Aorta (tissue), 5 donors: ENCODE measurements around the gene MYO6. TPM values are rescaled to one million over a fixed set of nuclear protein-coding genes. Genes with fewer than 3 reads are reported as not detected.

ENCODE experiments used
- ATAC-seq: fragments of 200-7000 bp; cut with Tn5 transposase; one replicate; pipeline ENCODE4 v1.9.1; 2022; ENCODE audit warnings: moderate library complexity; ENCODE audit not compliant: low FRiP score
- DNase-seq, 2 donors: peaks; one replicate each; pipeline ENCODE4 v3.0.0-alpha.2; 2020
- H3K27ac ChIP-seq, 2 donors: one replicate each; pipeline ENCODE4 v1.5.1; 2013; ENCODE audit warnings: low read length in 2 of 2, mild to moderate bottlenecking in 2 of 2, moderate library complexity in 2 of 2, control low read depth in 1 of 2, inconsistent platforms in 1 of 2, low read depth in 1 of 2
- H3K27me3 ChIP-seq, 2 donors: one replicate each; pipeline ENCODE4 v1.6.1; 2013; ENCODE audit warnings: control low read depth in 1 of 2, low read length in 1 of 2, mild to moderate bottlenecking in 1 of 2, moderate library complexity in 1 of 2; ENCODE audit not compliant: insufficient read depth in 2 of 2, control insufficient read depth in 1 of 2
- H3K36me3 ChIP-seq, 2 donors: one replicate each; pipeline ENCODE4 v1.6.1; 2013; ENCODE audit warnings: control low read depth in 1 of 2, low read length in 1 of 2, mild to moderate bottlenecking in 1 of 2; ENCODE audit not compliant: insufficient read depth in 2 of 2, control insufficient read depth in 1 of 2
- H3K4me1 ChIP-seq, 2 donors: one replicate each; pipeline ENCODE4 v1.6.1; 2013; ENCODE audit warnings: low read length in 2 of 2, control low read depth in 1 of 2, mild to moderate bottlenecking in 1 of 2, moderate library complexity in 1 of 2; ENCODE audit not compliant: insufficient read depth in 2 of 2, control insufficient read depth in 1 of 2
- H3K4me3 ChIP-seq, 2 donors: one replicate each; pipeline ENCODE4 v1.5.1; 2013; ENCODE audit warnings: low read length in 2 of 2, control low read depth in 1 of 2, mild to moderate bottlenecking in 1 of 2
- H3K9me3 ChIP-seq: one replicate; pipeline ENCODE4 v1.6.1; 2013; ENCODE audit warnings: mild to moderate bottlenecking, low read length; ENCODE audit not compliant: control insufficient read depth
- WGBS, 2 donors: extraction: QIAGEN DNeasy Blood & Tissue Kit; methylation state at CpG; one replicate each; pipeline ENCODE4 v1.1.7; 2013; 5-methylcytosine and 5-hydroxymethylcytosine counted together
- intact Hi-C, 2 donors: fragments of 100-400 bp; cut with DNase I; formaldehyde crosslinking; loops; one replicate each; pipeline versions ENCODE4 v1.14.2 to v1.15.0; 2022
- polyA plus RNA-seq, 2 donors: library from polyadenylated mRNA; stranded (reverse); fragments of 200-250 nt; gene quantifications; one replicate each; pipeline ENCODE4 v1.2.3, GENCODE V29; 2013
- total RNA-seq, 2 donors: library from RNA; stranded (reverse); fragmentation: NEBNext Ultra II Directional; extraction: Animal tissue kit (Norgen Biotek cat#: 25700); gene quantifications; one replicate each; pipeline ENCODE4 v1.2.1, GENCODE V29; 2021
- donor health status: healthy with polysubstance abuse.
- donor health status: Bipolar disorder and iron deficiency.
- donor health status: DM: no; HTN: no; CAD: no.
- donor health status: DM: no; HTN: no; CAD: no.
- donor health status: DM: yes; HTN: yes; CAD: no.

The MYO6 gene
- total and polyA plus RNA-seq, 4 donors = 10.8 to 24.8 (median 18.0) TPM

GRCh38 chr6:75743971-75744370 lies 5.1 kb upstream of the MYO6 start:
- intact Hi-C loops = loop anchor here in 1 of 2 donors (10.0 kb wide), 1 partner anchor 139 kb away; the partner anchor contains the start of gene SENP6
- no peaks in the 10 kb centered on the region for H3K27me3 ChIP-seq
- WGBS, 2 donors = 75 to 77% methylated on average over 4 of the region's 4 CpGs

DNA sequence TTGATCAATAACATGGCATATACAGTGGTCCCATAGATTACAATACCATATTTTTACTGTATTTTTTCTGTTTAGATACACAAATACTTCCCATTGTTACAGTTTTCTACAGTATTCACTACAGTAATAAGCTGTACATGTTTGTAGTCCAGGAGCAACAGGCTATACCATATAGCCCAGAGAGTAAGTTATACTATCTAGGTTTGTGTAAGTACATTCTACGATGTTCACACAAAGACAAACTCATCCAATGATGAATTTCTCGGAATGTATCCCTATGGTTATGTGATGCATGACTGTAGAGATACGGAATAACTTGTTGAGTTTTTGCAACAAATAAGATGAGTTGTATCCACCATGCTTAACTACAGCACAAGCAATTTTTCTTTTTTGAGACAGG lies 3.6 kb upstream of the MYO6 start:
- no peak overlapping the region for H3K4me3 ChIP-seq
- H3K36me3 ChIP-seq = no peaks in the 10 kb centered on the region
- no peaks in the 10 kb centered on the region for H3K4me1 ChIP-seq
- H3K9me3 ChIP-seq = no peaks in the 10 kb centered on the region
- H3K27me3 ChIP-seq = no peaks in the 10 kb centered on the region
- DNase-seq (no peak), ATAC-seq (no peak)
- intact Hi-C loops = loop anchor here in 1 of 2 donors (10.0 kb wide), 1 partner anchor 141 kb away; the partner anchor contains the start of gene SENP6
- 91 to 95% methylated on average over 3 of the region's 3 CpGs for WGBS, 2 donors
- no peak overlapping the region for H3K27ac ChIP-seq

More at GRCh38 chr6:75743971-75744370, 5.1 kb upstream of the MYO6 start:
- DNase-seq (no peak), ATAC-seq (no peak)
- no peak overlapping the region for H3K27ac ChIP-seq
- H3K4me3 ChIP-seq = no peak overlapping the region
- no peaks in the 10 kb centered on the region for H3K9me3 ChIP-seq
- no peaks in the 10 kb centered on the region for H3K36me3 ChIP-seq
- no peaks in the 10 kb centered on the region for H3K4me1 ChIP-seq

DNA sequence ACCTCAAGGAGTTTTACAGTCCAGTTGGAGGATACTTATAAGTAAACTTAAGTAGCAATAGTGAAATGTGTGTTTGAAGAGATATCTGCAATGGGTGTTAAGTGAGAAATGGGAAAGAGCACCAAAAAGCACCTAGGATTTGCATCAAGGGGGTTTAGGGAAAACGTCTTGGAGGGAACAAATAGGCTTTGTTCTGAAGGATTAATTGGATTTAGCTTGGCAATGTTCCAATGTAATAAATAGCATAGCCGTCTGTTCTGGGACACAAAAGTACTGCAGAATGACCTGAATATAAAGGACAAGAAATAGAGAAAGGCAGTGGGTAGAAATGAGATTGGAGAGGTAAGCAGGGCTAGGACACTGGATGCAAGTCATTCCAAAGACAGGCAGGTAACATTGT lies 2.8 kb upstream of the MYO6 start:
- Histone ChIP-seq H3K9me3 (no peaks in the 10 kb centered on the region), H3K4me3 (no peak overlapping the region), H3K27me3 (no peaks in the 10 kb centered on the region), H3K4me1 (no peaks in the 10 kb centered on the region), H3K27ac (no peak overlapping the region), H3K36me3 (no peaks in the 10 kb centered on the region)
- intact Hi-C loops = loop anchor here in 1 of 2 donors (10.0 kb wide), 1 partner anchor 141 kb away; the partner anchor contains the start of gene SENP6
- DNase-seq = no peak
- WGBS, 2 donors = 4 to 11% methylated on average over 2 of the region's 2 CpGs
- ATAC-seq = no peak

DNA sequence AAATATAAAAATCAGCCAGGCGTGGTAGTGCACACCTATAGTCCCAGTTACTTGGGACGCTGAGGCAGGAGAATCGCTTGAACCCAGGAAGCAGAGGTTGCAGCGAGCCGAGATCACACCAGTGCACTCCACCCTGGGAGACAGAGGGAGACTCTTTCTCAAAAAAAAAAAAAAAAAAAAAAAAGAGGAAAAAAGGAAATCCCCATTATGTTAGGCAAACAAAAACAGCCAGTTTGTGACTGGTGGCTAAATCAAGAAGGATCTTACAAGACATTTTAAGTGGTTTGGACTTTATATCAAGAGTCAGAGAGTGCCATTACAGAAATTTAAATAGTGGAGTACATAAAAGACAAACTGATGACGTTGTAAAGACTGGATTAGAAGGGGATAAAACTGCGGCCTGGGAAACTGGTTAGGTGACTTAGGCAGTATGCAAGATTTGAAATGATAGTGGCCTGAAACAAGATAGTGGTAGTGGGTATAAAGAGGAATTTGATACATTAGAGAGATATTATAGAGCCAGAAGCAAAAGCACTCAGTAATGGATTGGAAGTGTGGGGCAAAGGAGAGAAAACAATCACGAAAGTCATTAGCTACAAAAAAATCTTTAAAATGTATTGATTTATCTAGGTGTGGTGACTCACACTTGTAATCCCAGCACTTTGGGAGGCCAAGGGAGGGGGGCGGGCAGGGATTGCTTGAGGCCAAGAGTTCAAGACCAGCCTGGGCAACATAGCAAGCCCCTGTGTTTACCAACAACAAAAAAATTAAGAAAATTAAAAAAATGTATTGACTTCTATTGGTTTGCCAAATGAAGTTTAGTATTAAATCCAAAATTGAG lies 1.7 kb upstream of the MYO6 start:
- intact Hi-C loops = loop anchor here in 1 of 2 donors (10.0 kb wide), 1 partner anchor 143 kb away; the partner anchor contains the start of gene SENP6
- no peak overlapping the region for H3K27ac ChIP-seq
- no peaks in the 10 kb centered on the region for H3K9me3 ChIP-seq
- no peaks in the 10 kb centered on the region for H3K4me1 ChIP-seq
- ATAC-seq (no peak), DNase-seq (no peak)
- H3K36me3 ChIP-seq = no peaks in the 10 kb centered on the region
- no peak overlapping the region for H3K4me3 ChIP-seq
- 87 to 97% methylated on average over 9 of the region's 9 CpGs for WGBS, 2 donors
- H3K27me3 ChIP-seq = no peaks in the 10 kb centered on the region

DNA sequence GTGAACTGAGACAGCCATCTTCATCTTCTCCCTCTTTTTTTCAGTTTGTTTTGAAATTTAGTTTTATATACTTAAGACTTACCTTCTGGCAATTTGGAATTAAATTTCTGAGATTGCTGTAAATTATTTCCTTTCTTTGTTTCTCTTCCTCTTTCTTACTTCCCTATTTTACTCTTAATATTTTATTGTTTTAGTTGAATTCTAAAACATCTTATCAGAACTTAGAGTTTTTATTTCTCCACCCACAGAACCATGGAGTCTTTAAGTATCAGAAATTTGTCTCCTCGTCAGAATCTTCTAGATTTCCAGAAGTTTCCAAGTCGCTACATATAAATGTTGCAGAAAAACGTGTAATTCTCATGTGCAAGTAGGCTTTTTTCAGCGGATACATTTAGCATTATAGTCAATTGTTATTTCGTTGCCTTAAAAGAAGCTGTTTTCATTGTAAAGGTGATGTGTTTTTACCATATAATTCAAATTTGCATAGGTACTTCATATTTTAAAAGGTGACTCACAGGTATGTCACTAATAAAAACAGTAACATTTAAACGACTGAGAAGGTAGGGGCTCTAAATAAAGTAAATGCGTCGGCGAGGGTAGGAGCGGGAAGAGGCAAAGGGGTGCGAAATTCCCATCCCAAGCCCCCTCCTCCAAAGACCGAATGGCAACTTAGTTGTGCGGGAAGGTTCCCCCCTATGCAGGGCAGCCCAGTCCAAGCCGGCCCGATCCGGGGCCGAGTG lies 866 bp upstream of the MYO6 start:
- H3K9me3 ChIP-seq = no peaks in the 10 kb centered on the region
- 8 to 9% methylated on average over 17 of the region's 17 CpGs for whole genome bisulfite sequencing, 2 donors
- DNase-seq (no peak), ATAC-seq (peak; percentile 58)
- H3K27me3 ChIP-seq = no peaks in the 10 kb centered on the region
- intact Hi-C loops = loop anchor here in 1 of 2 donors (10.0 kb wide), 1 partner anchor 143 kb away; the partner anchor contains the start of gene SENP6
- peak overlapping the region in 1 of 2 donors; percentile 71 for H3K27ac ChIP-seq
- H3K4me1 ChIP-seq = no peaks in the 10 kb centered on the region
- H3K4me3 ChIP-seq = peak overlapping the region; percentile 71 to 99
- H3K36me3 ChIP-seq = no peaks in the 10 kb centered on the region

GRCh38 chr6:75751443-75751842 lies 2.4 kb downstream of the MYO6 start:
- no peak overlapping the region for H3K4me3 ChIP-seq
- intact Hi-C loops = no loop called here

GRCh38 chr6:75752365-75752764 lies 3.3 kb downstream of the MYO6 start:
- Histone ChIP-seq H3K4me3 (no peak overlapping the region), H3K4me1 (no peaks in the 10 kb centered on the region), H3K27me3 (no peaks in the 10 kb centered on the region), H3K27ac (no peak overlapping the region), H3K9me3 (no peaks in the 10 kb centered on the region), H3K36me3 (no peaks in the 10 kb centered on the region)
- DNase-seq (no peak), ATAC-seq (no peak)
- 73 to 80% methylated on average over 3 of the region's 3 CpGs for WGBS, 2 donors
- intact Hi-C loops = no loop called here

More at GRCh38 chr6:75751443-75751842, 2.4 kb downstream of the MYO6 start:
- ATAC-seq (no peak), DNase-seq (no peak)
- Histone ChIP-seq H3K4me1 (no peaks in the 10 kb centered on the region), H3K27ac (no peak overlapping the region), H3K36me3 (no peaks in the 10 kb centered on the region), H3K9me3 (no peaks in the 10 kb centered on the region), H3K27me3 (no peaks in the 10 kb centered on the region)
- WGBS, 2 donors = 82 to 85% methylated on average over 2 of the region's 2 CpGs

- no peaks in the 10 kb centered on the region for H3K36me3 ChIP-seq
- DNase-seq (no peak), ATAC-seq (no peak)
- H3K27me3 ChIP-seq = no peaks in the 10 kb centered on the region
- 94 to 95% methylated on average over 5 of the region's 5 CpGs for WGBS, 2 donors
- H3K4me1 ChIP-seq = no peaks in the 10 kb centered on the region
- H3K9me3 ChIP-seq = no peaks in the 10 kb centered on the region
- H3K4me3 ChIP-seq = no peak overlapping the region
- no peak overlapping the region for H3K27ac ChIP-seq
- intact Hi-C loops = no loop called here
Measured at GRCh38 chr6:75755704-75756103, 6.7 kb downstream of the MYO6 start.
